Activated naive CD4-positive, alpha-beta T cell treated with anti-CD3 and anti-CD28 coated beads, Interleukin-2, amount 50 U/mL, for 16 hours (primary cell): ENCODE results near the gene MXD1.

Experiments
- DNase-seq: peaks from one replicate; pipeline ENCODE4 v3.0.0-alpha.2; 2020

MXD1 gene

DNA sequence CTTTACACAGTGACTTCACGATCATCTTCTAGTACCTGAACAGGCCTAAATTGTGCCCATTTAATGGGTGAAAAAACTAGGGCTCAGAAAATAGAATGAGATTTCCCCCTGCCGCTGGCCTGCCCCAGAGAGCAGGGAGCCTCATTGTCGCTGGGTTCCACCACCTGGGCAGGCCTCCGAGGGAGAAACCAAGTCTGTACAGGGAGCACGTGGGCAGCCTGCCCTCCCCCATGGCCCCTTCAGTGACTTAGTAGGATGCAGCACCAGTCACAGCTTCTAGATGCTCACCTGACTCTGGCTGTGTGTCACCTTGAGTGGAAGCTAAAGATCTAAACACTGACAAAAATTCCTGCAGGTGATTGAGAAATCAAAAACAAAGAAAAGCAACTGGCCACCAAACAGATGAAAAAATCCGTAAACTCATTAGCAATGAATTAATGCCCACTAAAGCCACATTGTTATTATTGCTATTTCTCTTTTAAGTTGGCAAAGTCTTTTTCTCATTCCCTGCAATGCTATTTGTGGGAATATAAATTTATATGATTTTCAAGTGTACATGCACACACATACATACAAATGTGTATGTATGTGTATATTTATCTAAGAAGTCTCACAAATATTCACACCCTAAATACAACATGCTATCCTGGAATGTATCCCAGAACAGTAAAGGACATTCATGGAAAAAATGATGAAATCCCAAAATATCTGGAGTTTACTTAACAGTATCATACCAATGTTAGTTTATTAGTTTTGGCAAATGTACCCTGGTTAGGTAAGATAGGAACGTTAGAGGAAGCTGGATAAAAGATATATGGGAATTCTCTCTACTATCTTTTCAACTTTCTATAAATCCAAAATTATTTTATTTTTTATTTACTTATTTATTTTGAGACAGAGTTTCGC, 65.2 kb downstream of the MXD1 start:
- no peak for DNase-seq

DNA sequence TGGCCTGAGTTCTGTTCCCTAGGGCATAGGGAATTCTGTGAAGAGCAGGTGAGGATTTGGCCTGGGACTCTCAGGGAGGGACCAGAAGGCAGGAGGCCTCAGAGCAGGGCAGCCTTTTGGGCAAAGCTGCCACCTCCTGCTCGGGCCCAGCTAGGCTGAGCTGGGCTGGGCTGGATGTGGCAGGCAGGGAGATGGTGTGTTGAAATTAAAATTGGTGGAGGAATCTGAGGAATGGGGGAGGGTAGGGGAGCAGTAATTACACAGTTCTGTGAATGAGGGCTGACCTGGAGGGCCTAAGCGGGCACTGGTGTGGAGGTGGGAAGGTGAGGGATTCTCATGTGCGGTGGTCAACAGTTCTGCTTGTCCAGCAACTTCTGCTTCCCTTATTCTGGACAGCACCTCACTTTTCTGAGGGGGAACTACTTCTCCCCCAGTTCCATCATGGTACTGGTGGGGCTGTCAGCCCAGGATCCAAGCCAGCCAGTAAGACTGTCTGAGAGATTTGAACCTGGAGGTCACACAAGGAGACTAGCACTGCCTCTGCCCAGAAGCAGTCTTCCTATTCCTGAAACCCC, 68.6 kb downstream of the MXD1 start:
- DNase-seq: no peak

DNA sequence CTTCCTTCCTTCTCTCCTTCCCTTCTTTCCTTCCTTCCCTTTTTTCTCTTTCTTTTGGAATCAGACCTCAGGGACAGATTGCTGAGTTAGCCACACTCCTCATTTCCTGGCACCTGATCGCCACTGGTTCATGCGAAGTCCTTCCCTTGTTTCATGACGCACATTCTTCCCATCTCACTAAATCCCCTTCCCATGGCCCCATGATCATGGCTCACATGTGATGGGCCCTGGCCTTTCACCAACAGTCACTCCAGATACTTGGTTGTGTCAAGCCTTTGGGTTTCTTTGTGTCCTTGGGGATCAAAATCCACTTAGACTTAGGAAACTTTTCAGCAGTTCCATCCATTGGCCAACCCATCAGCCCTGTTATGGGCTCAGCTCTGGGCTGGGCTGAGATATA, 70.3 kb downstream of the MXD1 start:
- no peak for DNase-seq

DNA sequence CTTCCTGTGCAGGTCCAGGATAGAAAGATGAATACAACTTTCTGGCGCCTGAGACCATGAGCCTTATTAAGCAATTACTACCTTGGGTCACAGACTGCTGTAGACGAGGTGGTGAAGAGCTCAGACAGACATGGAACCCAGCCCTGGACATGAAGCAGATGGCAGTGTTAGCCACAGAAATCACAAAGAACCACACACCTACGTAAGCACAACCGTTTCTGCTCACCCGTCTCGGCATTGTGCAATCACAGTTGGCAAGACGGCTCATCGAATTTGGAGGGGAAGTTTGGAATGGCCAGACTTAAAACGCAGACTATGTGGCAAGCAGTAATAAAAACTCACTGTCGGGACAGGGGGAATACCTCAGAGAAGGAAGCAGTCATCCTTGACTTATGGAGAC, 70.8 kb downstream of the MXD1 start:
- no peak for DNase-seq

DNA sequence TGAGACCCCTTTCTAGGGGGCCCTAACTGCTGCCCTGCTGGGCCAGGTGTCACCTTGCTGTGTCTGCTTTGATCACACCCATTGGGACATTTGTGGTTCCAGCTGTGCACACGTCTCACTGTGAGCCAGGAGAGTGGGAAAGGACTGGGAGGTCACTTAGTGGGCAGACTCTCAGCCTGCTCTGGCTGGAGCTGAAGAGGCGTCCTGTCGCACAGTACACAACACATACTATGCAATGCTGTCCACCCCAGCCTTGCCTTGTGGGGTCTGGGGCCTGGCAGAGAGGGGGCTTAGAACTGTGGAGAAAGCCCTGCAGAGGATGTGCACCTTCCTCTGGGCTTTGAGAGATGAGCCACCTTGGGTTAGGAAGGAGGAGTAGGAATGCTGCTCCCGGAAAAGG, 71.8 kb downstream of the MXD1 start:
- DNase-seq: no peak

DNA sequence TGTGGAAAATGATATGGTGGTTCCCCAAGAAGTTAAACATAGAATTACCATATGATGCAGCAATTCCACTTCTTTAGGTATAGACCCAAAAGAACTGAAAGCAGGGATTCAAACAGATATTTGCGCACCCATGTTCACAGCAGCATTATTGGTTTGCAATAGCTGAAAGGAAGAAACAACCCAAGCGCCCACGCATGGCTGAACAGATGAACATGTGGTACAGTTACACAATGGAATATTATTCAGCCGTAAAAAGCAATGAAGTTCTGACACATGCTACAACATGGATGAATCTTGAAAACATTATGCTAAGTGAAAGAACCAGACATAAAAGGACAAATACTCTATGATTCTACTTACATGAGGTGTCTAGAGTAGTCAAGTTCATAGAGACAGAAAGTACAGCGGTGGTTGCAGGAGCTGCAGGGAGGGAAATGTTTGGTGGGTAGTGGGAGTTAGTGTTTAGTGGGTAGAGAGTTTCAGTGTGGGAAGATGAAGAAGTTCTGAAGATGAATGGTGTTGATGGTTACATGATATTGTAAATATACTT, 73.3 kb downstream of the MXD1 start:
- no peak for DNase-seq

DNA sequence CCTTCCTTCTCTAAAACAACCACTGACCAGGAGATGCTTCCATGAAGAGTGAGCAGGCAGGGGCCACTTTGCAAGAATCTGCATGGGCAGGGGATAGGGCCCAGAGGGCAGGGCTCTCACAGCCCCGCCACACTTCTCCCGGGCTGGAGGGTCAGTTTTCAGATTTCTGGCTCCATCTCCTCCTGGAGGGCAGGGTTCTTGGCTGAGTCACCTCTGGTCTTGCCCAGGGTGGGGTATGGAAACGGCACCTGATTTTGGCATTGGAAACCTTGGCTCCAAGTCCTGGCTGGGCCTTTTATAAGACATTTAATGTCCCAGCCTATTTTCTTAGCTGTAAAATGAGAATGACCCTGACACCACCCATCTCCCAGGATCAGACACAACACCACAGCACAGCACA, 74.1 kb downstream of the MXD1 start:
- no peak for DNase-seq

DNA sequence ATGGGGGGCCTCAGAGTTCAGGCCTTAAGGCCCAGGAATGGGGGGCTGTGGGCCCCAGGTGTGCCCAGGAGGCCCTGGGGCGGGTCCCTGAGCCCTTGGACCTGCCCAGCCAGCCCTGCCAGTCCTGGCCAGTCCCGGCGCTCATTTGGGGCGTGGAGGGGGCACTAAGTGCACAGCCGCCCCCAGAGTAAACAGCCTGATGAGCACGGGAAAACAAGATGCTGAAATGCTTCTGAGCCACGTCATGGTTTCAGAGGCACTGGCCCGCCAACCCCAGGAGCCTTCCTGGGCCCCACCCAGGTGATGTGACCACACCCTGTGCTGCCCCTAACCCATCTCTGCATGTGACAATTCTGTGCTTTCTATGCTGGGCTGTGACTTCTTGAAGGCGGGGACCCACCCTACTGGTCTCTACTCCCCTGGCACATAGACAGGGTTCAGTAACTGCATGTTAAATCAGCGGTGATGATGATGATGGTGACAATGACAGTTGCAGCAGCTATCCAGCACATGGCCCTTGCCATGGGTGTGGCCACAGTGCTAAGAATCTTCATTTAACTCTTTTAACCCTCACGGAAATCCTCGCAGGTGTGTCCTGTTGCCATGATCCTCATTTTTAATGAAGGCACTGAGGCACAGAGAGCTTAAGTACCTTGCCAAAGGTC, 74.7 kb downstream of the MXD1 start:
- no peak for DNase-seq
